Vagina (tissue), 2 donors: Measurements from ENCODE around the gene BRD3OS. TPM values are rescaled to one million over a fixed set of nuclear protein-coding genes. Genes with fewer than 3 reads are reported as not detected.
A peak's percentile ranks its signal among the peaks of the same experiment; 100 is the strongest.

Source experiments
- DNase-seq, 2 donors: peaks; one replicate each; pipeline ENCODE4 v3.0.0-alpha.2; 2017; ENCODE audit errors: extremely low spot score in 2 of 2
- H3K27ac ChIP-seq: fragments of 200-600 bp; sonication (generic); one replicate; pipeline ENCODE4 v1.5.1; 2019
- H3K27me3 ChIP-seq: fragments of 200-600 bp; sonication (generic); one replicate; pipeline ENCODE4 v1.5.1; 2019
- H3K36me3 ChIP-seq, 2 donors: fragments of 200-600 bp; sonication (generic); one replicate each; pipeline ENCODE4 v1.5.1; 2017 to 2019
- H3K4me1 ChIP-seq: fragments of 200-600 bp; sonication (generic); one replicate; pipeline ENCODE4 v1.5.1; 2019
- H3K4me3 ChIP-seq, 2 donors: fragments of 200-600 bp; sonication (generic); 1 replicate in 1 of 2; 2 replicates in 1 of 2; pipeline ENCODE4 v1.5.1; 2016 to 2019
- H3K9me3 ChIP-seq: fragments of 200-600 bp; sonication (generic); one replicate; pipeline ENCODE4 v1.5.1; 2019
- CTCF ChIP-seq, 3 experiments: fragments of 450-650 bp in 2 of 3; fragments of 200-600 bp in 1 of 3; sonication (generic) in 1 of 3; IDR thresholded peaks; one replicate each; pipeline ENCODE4 v1.5.1; 2017 to 2019; ENCODE audit warnings: antibody characterized with exemption in 3 of 3, mild to moderate bottlenecking in 2 of 3, moderate library complexity in 2 of 3
- POLR2A ChIP-seq, 2 donors: fragments of 450-650 bp; IDR thresholded peaks; one replicate each; pipeline ENCODE4 v1.6.1; 2017; ENCODE audit warnings: antibody characterized with exemption in 2 of 2, mild to moderate bottlenecking in 2 of 2, moderate library complexity in 2 of 2
- POLR2AphosphoS5 ChIP-seq, 2 donors: sonication (generic); formaldehyde crosslinking; IDR thresholded peaks; one replicate each; pipeline ENCODE4 v1.9.0; 2017; ENCODE audit warnings: antibody characterized with exemption in 2 of 2, mild to moderate bottlenecking in 2 of 2, low read depth in 1 of 2; ENCODE audit not compliant: insufficient read depth in 1 of 2
- intact Hi-C: fragments of 100-400 bp; cut with DNase I; formaldehyde crosslinking; loops from one replicate; pipeline ENCODE4 v1.15.1; 2023
- total RNA-seq: library from RNA; depleted of rRNA; stranded (reverse); fragments of >200 nt; gene quantifications from one replicate; pipeline ENCODE4 v1.2.3, GENCODE V29; 2016

The BRD3OS gene
- total RNA-seq, 1 donor from 2014 or later: 13.0 TPM

- Histone ChIP-seq H3K4me1 (peaks cover 21% of the 10 kb centered on the region), H3K27ac (peak overlapping the region; percentile 40), H3K4me3 (peak overlapping the region in 1 of 2 donors; percentile 43), H3K9me3 (no peaks in the 10 kb centered on the region), H3K36me3 (no peaks in the 10 kb centered on the region), H3K27me3 (no peaks in the 10 kb centered on the region)
- intact Hi-C loops: no loop called here
- TF ChIP-seq CTCF (IDR thresholded peaks at IDR 0.05) (no peak), POLR2A (IDR thresholded peaks at IDR 0.05) (no peak), POLR2AphosphoS5 (IDR thresholded peaks at IDR 0.05; ENCODE audit: insufficient read depth in 1 of 2, low read depth in 1 of 2) (no peak)
- no peak for DNase-seq
Measured at GRCh38 chr9:133979921-133980863, 45.1 kb upstream of the BRD3OS start.

GRCh38 chr9:133980864-133981588 lies 44.3 kb upstream of the BRD3OS start:
- Histone ChIP-seq H3K36me3 (no peaks in the 10 kb centered on the region), H3K4me3 (no peak overlapping the region), H3K9me3 (no peaks in the 10 kb centered on the region), H3K27ac (no peak overlapping the region), H3K27me3 (no peaks in the 10 kb centered on the region), H3K4me1 (peaks cover 21% of the 10 kb centered on the region)
- DNase-seq: no peak
- no peak for TF ChIP-seq CTCF (IDR thresholded peaks at IDR 0.05)
- no peak for TF ChIP-seq POLR2AphosphoS5 (IDR thresholded peaks at IDR 0.05; ENCODE audit: insufficient read depth in 1 of 2, low read depth in 1 of 2)
- no peak for TF ChIP-seq POLR2A (IDR thresholded peaks at IDR 0.05)
- intact Hi-C loops: no loop called here

- no peaks in the 10 kb centered on the region for H3K36me3 ChIP-seq
- H3K9me3 ChIP-seq: no peaks in the 10 kb centered on the region
- H3K27me3 ChIP-seq: no peaks in the 10 kb centered on the region
- H3K4me3 ChIP-seq: no peak overlapping the region
- intact Hi-C loops: no loop called here
- H3K27ac ChIP-seq: no peak overlapping the region
- DNase-seq: no peak
- H3K4me1 ChIP-seq: peaks cover 21% of the 10 kb centered on the region
- no peak for TF ChIP-seq POLR2A (IDR thresholded peaks at IDR 0.05)
- no peak for TF ChIP-seq CTCF (IDR thresholded peaks at IDR 0.05)
- no peak for TF ChIP-seq POLR2AphosphoS5 (IDR thresholded peaks at IDR 0.05; ENCODE audit: insufficient read depth in 1 of 2, low read depth in 1 of 2)
Measured at GRCh38 chr9:133981589-133981957, 43.7 kb upstream of the BRD3OS start.

- no peak for DNase-seq
- H3K27ac ChIP-seq: no peak overlapping the region
- H3K4me3 ChIP-seq: no peak overlapping the region
- H3K27me3 ChIP-seq: no peaks in the 10 kb centered on the region
- no peaks in the 10 kb centered on the region for H3K9me3 ChIP-seq
- intact Hi-C loops: no loop called here
- TF ChIP-seq POLR2A (IDR thresholded peaks at IDR 0.05): no peak
- no peak for TF ChIP-seq CTCF (IDR thresholded peaks at IDR 0.05)
- peaks cover 21% of the 10 kb centered on the region for H3K4me1 ChIP-seq
- no peaks in the 10 kb centered on the region for H3K36me3 ChIP-seq
Measured at GRCh38 chr9:133981958-133982681, 43.2 kb upstream of the BRD3OS start.
